Fibroblast of the conjunctiva (primary cell): Measurements from ENCODE around the gene AGPAT2.
"Not testable (repeated sequence)": the region's sequence is repeated elsewhere in the genome, so short reads cannot be mapped to it uniquely, and the experiment has no call there.

Experiments
- DNase-seq: peaks from one replicate; pipeline ENCODE4 v3.0.0-alpha.2; 2010; ENCODE audit warnings: low read depth

Gene AGPAT2

DNA sequence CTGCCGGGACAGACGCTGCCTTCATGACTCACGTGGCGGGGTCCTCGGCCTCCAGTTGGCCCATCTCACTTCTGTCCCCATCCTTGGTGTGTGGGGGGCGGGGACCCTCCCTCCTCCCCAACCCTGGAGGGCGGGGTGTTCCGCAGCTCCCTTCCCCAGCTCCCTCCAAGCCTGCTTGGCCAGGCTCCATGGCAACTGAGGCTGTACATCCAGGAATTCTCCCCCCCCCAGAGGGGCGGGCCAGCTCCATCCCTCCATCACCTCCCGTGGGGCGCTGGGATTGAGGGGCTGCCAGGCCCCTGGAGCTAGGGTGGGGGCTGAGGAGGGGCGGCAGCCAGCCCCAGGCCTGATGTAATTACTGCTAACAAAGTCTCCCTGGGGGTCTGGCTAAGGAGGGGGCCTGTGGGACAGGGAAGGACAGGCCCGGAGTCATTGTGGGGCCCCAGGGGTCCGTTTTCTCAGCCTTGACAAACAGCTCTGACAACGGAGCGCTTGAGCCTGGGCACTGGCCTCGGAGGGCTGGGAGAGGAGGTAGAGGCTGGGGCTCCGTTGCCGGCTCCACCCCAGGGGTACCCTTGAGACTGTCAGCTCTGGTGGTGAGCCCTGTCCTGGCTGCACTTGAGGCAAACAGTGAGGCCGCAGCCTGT is 33.1 kb upstream of the AGPAT2 start:
- no peak for DNase-seq

DNA sequence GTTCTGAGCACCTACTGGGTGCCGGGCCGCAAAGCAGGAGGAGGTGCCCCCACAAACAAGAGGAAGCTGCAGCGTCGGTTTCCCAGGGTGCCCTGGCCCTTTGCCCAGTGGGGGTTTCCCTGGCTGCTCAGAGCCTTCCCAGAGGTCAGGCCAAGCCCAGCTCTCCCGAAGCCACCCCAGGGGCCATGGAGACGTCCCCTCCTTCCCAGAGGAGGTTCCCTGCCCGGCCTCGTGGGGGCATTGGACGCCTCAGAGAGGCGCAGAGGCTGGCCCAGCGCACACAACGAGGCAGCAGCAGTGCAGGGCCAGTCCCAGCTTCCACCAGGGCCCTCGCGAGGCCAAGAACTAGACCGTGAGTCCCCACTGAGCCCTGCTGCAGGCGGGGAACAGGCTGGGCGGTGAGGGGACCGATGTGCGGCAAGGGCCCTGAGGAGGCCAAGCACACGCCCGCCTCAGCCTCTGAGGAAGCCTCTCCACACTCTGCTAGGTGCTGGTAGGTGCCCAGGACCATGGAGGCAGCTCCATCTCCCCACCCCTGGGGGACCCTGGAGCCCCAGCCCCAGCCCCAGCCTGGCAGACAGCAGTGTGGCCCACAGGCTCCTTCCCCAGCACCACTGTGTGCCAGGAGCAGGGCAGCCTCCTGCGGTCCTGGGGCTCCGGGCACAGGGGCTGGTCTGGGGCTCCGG is 32.1 kb upstream of the AGPAT2 start:
- no peak for DNase-seq

DNA sequence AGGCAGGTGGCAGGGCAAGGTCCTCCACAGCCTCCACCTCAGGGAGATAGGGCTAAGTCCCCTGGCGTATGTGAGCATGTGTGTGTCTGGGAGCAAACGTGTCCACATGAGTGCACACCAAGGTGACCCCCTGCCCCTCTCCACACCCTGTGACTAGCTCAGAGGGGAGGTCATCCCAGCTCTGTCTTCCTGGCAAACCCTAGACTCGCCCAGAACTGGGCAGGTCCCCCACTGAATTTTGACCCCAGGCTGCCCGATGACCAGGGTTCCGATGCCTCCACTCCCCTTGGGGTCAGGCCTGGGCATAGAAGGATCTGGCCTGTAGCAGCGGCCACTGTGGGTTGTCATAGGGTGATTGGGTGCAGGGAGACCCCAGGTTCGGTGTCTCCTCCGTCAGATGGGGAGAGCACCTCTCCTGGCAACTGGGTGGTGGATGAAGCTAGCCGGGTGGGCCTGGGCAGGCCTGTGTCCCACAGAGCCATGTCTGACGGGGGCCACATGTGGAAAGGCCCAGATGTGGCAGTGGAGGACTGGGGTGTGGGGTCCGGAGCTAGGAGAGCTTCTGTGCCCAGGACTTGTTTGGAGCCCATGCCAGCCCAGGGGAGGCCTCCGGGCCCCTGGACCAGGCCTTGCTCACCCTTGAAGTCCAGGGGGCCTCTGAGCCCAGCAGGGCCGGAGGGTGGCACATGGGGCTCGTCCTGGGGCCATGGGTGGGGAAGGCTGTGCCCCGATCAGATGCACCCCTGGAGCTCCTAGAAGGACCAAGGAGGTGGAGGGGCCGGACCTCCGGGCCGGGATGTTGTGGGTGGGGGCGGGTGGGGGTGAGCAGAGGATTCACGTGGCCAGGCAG is 31.3 kb upstream of the AGPAT2 start:
- no peak for DNase-seq

DNA sequence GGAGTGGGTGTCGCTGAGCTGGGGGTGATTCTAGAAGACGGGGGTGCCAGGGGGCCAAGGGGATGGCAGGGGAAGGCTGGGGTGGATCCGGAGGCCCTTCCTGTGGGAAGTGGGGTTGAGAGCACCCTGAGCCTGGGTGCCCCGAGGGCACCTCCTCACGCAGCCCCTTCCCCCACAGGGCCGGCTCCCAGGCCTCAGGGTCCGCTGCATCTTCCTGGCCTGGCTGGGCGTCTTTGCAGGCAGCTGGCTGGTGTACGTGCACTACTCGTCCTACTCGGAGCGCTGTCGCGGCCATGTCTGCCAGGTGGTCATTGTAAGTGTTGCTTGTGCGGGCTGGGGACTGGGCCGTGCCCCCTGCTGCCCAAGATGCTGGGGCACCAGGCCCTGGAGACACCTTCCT is 30.1 kb upstream of the AGPAT2 start:
- no peak for DNase-seq

GRCh38 chr9:136714893-136715274 is 27.6 kb upstream of the AGPAT2 start:
- DNase-seq, result no peak

DNA sequence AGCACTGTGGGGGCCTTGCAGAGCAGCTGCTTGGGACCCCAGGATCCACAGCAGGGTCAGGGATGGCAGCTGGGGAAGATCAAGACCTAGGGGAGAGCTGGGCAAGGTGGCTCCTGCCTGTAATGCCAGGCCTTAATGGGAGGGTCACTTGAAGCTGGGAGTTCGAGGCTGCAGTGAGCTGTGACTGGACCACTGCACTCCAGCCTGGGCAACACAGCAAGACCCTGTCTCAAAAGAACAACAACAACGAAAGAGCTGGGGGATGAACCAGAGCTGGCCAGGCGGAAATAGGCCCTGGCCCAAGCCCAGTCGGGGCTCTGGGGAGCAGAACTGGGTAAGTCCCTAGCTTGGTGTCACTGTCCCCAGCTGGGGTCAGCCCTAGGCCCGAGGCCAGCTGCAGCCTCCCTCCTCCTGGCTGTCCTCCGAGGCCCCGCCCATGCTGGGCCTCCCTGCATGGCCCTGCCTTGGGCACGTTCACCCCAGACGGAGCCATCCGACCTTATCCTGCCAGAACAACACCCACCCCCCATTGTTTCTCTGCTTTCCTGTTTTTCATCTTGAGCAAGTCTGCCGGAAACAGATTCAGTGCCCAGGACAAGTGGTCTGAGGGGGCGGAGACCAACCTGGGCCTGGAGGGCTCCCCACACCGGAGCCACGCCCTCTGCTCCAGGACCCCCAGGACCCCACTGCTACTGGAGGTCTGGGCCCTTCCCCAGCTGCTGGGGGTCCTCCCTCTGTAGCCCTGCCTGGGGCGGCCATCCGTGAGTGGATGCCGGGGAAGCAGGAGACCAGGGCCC is 27.0 kb upstream of the AGPAT2 start:
- no peak for DNase-seq

GRCh38 chr9:136713550-136713949 is 26.3 kb upstream of the AGPAT2 start:
- no peak for DNase-seq

GRCh38 chr9:136712690-136713544 is 25.7 kb upstream of the AGPAT2 start:
- no peak for DNase-seq

DNA sequence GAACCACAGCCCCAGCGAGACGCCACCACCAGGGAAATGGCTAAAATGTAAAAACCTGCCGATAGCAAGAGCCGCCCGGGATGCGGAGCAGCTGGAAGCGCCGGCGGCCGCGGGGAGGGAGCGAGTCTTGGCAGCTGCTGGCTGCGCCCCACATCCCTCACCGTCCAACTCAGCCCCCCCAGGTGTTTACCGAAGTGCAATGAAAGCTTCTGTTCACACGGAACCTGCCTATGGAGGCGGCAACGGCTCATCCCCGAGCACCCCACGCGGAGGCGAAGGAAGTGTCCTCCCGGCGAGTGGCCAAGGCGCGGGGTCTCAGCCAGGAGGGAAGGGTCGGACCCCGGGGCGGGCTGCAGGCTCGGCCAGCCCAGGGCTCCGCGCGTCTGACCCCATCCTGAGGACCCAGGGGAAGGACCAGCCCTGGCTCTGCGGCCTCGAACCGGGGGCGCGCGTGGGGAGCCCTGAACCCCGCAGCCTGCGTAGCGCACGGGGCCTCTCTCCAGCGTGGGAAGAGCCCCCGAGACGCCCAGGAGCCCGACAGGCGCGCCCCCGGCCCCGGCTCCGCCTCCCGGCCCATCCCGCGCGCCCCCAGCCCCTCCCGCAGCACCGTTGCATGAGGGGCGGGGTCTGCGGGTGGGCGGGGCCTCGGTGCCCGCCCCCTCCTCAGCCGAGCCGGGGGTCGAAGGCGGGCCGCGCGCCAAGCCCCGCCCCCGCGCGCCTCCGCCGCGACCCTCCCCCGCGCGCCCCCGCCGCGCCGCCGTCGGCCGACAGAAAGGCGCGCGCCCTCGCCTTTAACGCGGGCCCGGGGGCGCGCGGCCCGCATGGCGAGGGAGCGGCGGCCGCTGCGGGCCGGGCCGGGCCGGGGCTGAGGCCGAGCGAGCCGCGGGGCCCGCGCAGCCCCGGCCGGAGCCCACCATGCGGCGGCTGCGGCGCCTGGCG is 24.8 kb upstream of the AGPAT2 start, which contains the start of gene DIPK1B:
Gene DIPK1B (plus strand): TSS at position 822 of the 939 bp plus-strand sequence. CDS start 94 bp downstream, at position 916.
- DNase-seq, result no peak

DNA sequence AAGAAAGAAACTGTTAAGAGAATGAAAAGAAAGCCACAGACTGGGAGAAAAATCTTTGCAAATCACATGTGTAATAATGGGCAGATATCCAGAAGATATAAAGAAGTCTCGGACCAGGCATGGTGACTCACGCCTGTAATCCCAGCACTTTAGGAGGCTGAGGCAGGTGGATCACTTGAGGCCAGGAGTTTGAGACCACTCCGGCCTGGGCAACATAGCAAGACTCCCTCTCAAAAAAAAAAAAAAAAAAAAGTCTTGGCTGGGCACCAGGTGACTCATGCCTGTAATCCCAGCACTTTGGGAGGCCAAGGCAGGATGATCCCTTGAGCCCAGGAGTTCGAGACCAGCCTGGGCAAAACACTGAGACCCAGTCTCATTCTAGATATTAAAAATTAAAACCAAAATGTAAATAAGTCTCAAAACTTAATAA is 24.0 kb upstream of the AGPAT2 start:
- not testable (repeated sequence) for DNase-seq

DNA sequence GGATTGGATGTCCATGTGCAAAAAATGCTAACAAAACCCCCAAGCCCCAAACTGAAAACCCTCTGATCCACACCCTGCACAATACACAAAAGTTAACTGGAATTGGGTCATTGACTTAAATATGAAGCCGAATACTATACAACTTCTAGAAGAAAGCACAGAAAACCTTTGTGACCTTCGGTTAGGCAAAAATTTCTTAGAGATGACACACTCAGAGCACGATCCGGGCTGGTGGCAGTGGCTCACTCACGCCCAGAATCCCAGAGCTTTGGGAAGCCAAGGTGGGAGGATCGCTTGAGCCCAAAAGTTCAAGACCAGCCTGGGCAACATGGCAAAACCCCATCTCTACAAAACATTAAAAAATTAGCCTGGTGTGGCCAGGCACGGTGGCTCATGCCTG is 23.3 kb upstream of the AGPAT2 start:
- DNase-seq, result no peak

- DNase-seq, result no peak
Measured at GRCh38 chr9:136709454-136710109, 22.3 kb upstream of the AGPAT2 start.

- DNase-seq, result no peak
Measured at GRCh38 chr9:136707849-136708517, 20.7 kb upstream of the AGPAT2 start.

DNA sequence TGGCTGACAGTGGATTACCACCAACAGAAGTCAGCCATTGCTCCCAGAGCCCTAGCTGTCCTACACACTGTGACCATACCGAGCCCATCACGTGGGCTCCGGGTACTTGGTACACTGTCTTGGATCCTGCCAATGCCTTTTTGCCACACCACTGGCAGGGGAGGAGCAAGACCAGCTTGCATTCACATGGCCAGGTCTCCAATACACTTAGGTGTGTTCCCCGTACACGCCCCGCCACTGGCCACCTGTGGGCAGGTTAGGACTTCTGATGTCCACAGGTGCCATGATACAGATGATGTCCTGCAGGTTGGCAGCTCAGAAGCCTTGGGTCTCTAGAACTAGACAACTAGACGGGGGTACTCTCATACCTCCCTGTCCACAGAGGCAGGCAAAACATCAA is 19.8 kb upstream of the AGPAT2 start:
- DNase-seq, result no peak

GRCh38 chr9:136705564-136705963 is 18.3 kb upstream of the AGPAT2 start:
- DNase-seq, result no peak

- DNase-seq, result not testable (repeated sequence)
Measured at GRCh38 chr9:136704741-136705140, 17.5 kb upstream of the AGPAT2 start.

- DNase-seq, result no peak
Measured at GRCh38 chr9:136703276-136703860, 16.1 kb upstream of the AGPAT2 start.

GRCh38 chr9:136701668-136702053 is 14.4 kb upstream of the AGPAT2 start:
- no peak for DNase-seq
